ENCODE data around the gene UQCR10.

UQCR10 gene

DNA sequence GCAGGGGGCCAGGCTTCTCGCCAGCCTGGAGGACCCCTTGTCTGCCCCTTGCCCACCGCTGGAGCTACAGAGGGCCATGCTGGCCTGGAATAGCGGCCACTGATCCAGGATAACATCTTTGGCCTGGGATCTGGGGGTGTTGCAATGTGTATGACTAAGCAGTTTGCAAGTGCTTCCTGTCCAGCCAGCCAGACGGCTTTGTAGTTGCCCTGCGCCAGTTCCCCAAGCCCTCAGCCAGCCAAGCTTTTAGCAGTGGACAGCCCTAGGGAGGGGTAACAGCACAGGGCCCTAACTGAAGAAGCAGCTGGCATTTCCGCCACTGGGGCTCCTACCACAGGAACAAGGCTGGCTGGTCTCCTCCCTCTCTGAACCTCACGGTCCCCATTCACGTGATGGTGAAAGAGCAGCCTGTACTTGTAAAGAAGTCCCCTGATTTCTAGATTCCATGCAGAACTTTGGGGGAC lies 32.1 kb downstream of the UQCR10 start:
- DNase-seq, result peak; percentile 82

GRCh38 chr22:29801153-29801552 lies 34.0 kb downstream of the UQCR10 start:
- peak; percentile 61 for DNase-seq

GRCh38 chr22:29801796-29802195 lies 34.6 kb downstream of the UQCR10 start:
- no peak for DNase-seq

- no peak for DNase-seq
Measured at GRCh38 chr22:29803190-29803589, 36.0 kb downstream of the UQCR10 start.

DNA sequence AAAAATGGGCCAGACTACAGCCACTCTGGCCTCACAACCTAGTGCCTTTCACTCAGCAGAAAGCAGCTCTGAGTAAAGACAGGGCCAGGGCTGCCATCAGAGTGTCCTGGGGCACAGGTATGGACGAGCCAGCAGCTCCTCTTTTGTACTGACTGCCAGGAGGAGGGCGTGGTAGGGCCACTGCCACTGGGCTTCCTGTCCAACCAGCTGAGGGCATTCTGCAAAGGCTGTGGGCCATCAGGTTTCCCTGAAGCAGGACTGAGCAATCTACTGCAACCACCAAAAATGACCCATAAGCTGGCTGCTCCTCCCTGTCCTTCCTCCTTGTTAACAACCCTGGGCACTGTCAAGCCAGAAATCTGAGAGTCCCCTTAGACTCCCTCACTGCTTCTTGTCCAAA lies 37.8 kb downstream of the UQCR10 start:
- DNase-seq, result no peak

GRCh38 chr22:29806196-29806595 lies 39.0 kb downstream of the UQCR10 start:
- no peak for DNase-seq

DNA sequence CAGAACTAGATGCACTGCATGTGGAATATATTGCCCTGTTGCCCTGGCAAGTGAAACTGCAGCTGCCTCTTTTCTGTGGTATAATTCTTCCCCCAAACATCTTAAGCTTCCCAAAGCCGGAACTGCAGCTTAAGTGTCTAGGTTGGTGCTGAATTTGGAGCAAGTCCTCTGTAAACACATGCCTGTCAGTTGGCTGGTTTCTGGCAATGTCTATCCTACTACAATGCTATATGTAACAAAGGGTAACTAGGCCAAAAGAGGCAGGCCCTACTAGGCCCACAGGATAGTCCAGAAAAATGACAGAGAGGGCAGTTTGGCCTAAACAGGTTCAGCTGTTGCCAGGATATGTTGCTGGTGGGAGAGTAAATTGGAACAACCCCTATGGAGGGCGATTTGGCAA lies 43.0 kb downstream of the UQCR10 start:
- no peak for DNase-seq

GRCh38 chr22:29811377-29811776 lies 44.2 kb downstream of the UQCR10 start:
- no peak for DNase-seq

DNA sequence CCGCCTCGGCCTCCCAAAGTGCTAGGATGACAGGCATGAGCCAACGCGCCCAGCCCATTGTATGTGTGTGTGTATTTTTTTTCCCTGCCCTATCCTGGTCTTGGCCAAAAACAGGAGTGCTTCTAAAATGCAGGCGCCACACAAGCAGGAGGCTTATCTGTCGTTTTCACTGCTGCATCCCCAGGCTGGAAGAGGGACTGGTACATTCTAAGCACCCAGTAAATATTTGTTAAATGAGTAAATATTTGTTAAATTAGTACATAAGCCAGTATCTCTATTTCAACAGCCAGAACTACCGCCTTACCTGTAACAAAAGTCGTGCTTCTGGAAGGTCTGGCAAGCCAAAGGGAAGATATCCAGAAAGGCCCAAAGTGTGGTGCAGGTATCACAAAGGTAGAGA lies 46.0 kb downstream of the UQCR10 start:
- no peak for DNase-seq

GRCh38 chr22:29813563-29813962 lies 46.4 kb downstream of the UQCR10 start:
- DNase-seq, result no peak

- no peak for DNase-seq
Measured at GRCh38 chr22:29814003-29814402, 46.8 kb downstream of the UQCR10 start.

- DNase-seq, result no peak
Measured at GRCh38 chr22:29815580-29815979, 48.4 kb downstream of the UQCR10 start.

DNA sequence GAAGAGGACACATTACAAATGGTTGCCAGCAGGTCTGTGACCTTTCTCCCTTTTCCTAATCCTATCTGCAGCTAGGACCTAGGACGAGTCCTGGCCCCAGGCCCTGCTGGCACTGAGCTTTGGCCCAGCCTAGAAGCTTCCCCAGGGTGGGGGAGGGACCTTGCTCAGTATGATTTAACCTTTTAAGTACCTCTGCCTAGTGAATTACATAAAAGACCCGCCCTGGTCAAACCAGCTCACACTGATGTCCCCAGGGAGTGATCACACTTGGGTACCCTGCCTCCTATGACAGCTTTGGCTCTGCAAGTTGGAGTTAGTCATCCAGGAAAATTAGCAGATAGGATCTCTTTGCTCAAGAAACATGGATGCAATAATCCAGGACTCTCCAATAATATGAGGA lies 49.0 kb downstream of the UQCR10 start:
- DNase-seq, result no peak

- no peak for DNase-seq
Measured at GRCh38 chr22:29816539-29816938, 49.4 kb downstream of the UQCR10 start.

GRCh38 chr22:29816980-29817379 lies 49.8 kb downstream of the UQCR10 start:
- DNase-seq, result no peak

GRCh38 chr22:29817724-29818123 lies 50.6 kb downstream of the UQCR10 start:
- no peak for DNase-seq

GRCh38 chr22:29819501-29819900 lies 52.3 kb downstream of the UQCR10 start:
- DNase-seq, result no peak
